Measurements from ENCODE around the gene USE1. TPM values are rescaled to one million over a fixed set of nuclear protein-coding genes. Genes with fewer than 3 reads are reported as not detected.
A peak's percentile ranks its signal among the peaks of the same experiment; 100 is the strongest.

Gene USE1
- total and polyA plus RNA-seq, 9 of the 15 experiments (the other 6 are each of a cell fraction or from before 2014, with no cell fraction given): 17.3 to 52.4 (median 34.0) TPM

DNA sequence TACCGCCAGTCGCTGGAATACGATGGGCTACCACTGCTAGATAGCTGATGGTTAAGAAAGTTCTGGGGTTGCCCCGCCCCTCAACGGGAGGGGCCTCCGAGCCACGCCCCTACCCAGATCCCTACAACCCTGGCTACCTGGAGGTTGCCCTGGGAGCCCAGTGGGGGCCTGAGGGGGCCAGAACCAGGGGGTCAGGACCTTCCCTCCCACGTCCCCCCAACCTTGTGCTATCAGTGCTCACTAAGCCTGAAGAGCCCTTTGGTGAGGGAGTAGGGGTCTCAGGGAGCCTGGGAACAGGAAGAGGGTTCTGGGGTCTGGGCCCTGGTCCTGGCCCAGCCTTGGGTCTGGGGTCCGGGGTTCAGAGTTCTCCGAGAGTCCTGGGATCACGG is 19.7 kb downstream of the USE1 start (continued):
- no peak for TF ChIP-seq ZNF655 (CRISPR knock-in tag; IDR thresholded peaks at IDR 0.05)
- no peak for TF ChIP-seq HINFP (tag; conservative IDR thresholded peaks at IDR 0.05; ENCODE audit: low read depth)
- no peak for TF ChIP-seq TAF7 (tag; IDR thresholded peaks at IDR 0.05)
- TF ChIP-seq CBX2 (IDR thresholded peaks at IDR 0.05; ENCODE audit: insufficient read depth, low read length, poor library complexity, severe bottlenecking): no peak
- no peak for TF ChIP-seq HOMEZ (CRISPR knock-in tag; IDR thresholded peaks at IDR 0.05)
- no peak for TF ChIP-seq HNRNPL (IDR thresholded peaks at IDR 0.05; ENCODE audit: low read depth, low read length)
- TF ChIP-seq, protein P1, sequence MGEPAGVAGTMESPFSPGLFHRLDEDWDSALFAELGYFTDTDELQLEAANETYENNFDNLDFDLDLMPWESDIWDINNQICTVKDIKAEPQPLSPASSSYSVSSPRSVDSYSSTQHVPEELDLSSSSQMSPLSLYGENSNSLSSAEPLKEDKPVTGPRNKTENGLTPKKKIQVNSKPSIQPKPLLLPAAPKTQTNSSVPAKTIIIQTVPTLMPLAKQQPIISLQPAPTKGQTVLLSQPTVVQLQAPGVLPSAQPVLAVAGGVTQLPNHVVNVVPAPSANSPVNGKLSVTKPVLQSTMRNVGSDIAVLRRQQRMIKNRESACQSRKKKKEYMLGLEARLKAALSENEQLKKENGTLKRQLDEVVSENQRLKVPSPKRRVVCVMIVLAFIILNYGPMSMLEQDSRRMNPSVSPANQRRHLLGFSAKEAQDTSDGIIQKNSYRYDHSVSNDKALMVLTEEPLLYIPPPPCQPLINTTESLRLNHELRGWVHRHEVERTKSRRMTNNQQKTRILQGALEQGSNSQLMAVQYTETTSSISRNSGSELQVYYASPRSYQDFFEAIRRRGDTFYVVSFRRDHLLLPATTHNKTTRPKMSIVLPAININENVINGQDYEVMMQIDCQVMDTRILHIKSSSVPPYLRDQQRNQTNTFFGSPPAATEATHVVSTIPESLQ (CRISPR knock-in tag; IDR thresholded peaks at IDR 0.05): no peak
- TF ChIP-seq BRF2 (IDR thresholded peaks at IDR 0.05; ENCODE audit: borderline replicate concordance, insufficient read depth, insufficient read length): no peak
- peak; percentile 8; the same call in 1 of the 2 replicates for TF ChIP-seq GABPB1 (CRISPR knock-in tag; IDR thresholded peaks at IDR 0.05)
- no peak for TF ChIP-seq ZBTB8A (IDR thresholded peaks at IDR 0.05; ENCODE audit: partially characterized antibody)
- no peak for TF ChIP-seq ZNF311 (CRISPR knock-in tag; IDR thresholded peaks at IDR 0.05)
- TF ChIP-seq RAD21 (CRISPR knock-in tag; conservative IDR thresholded peaks at IDR 0.05 in 1 of 2, IDR thresholded peaks at IDR 0.05 in 1 of 2): no peak
- TF ChIP-seq MYBL2 (IDR thresholded peaks at IDR 0.05; ENCODE audit: low read depth): no peak
- no peak for TF ChIP-seq MYBL2 (CRISPR knock-in tag; IDR thresholded peaks at IDR 0.05; ENCODE audit: borderline replicate concordance)
- no peak for TF ChIP-seq ARID3B (CRISPR knock-in tag; IDR thresholded peaks at IDR 0.05; ENCODE audit: borderline replicate concordance)
- no peak for TF ChIP-seq ZNF239 (CRISPR knock-in tag; IDR thresholded peaks at IDR 0.05)
- TF ChIP-seq ZNF184 (CRISPR knock-in tag; IDR thresholded peaks at IDR 0.05): no peak
- no peak for TF ChIP-seq ZNF165 (CRISPR knock-in tag; IDR thresholded peaks at IDR 0.05; ENCODE audit: borderline replicate concordance)

All from K562 (cell line).